ENCODE data around the gene NDST1.

- TF ChIP-seq CTCF (IDR thresholded peaks at IDR 0.05; ENCODE audit: low read depth, low read length, poor library complexity, severe bottlenecking) (no peak), EZH2phosphoT487 (IDR thresholded peaks at IDR 0.05; ENCODE audit: borderline replicate concordance, low read length) (no peak)
Observed at GRCh38 chr5:150593593-150593992, 85.7 kb downstream of the NDST1 start.
